Effector memory CD4-positive, alpha-beta T cell (primary cell): Measurements from ENCODE around the gene KRT35.

ENCODE experiments used
- DNase-seq, 3 donors: peaks; one replicate each; pipeline ENCODE4 v3.0.0-alpha.2; 2020
- H3K27ac ChIP-seq: 2 replicates; pipeline ENCODE4 v1.7.0; 2013; ENCODE audit warnings: mild to moderate bottlenecking, low read length, moderate library complexity; ENCODE audit not compliant: insufficient read depth, poor library complexity, severe bottlenecking
- H3K27me3 ChIP-seq: replicated peaks from 2 replicates; pipeline ENCODE4 v1.7.0; 2013; ENCODE audit warnings: mild to moderate bottlenecking, low read length; ENCODE audit not compliant: insufficient read depth, control insufficient read depth, poor library complexity, severe bottlenecking
- H3K36me3 ChIP-seq: 2 replicates; pipeline ENCODE4 v1.7.0; 2013; ENCODE audit warnings: mild to moderate bottlenecking, low read length, moderate library complexity; ENCODE audit not compliant: control insufficient read depth, insufficient read depth
- H3K4me1 ChIP-seq: 2 replicates; pipeline ENCODE4 v1.7.0; 2013; ENCODE audit warnings: low read length, mild to moderate bottlenecking; ENCODE audit not compliant: control insufficient read depth, insufficient read depth, poor library complexity, severe bottlenecking
- H3K4me3 ChIP-seq: 2 replicates; pipeline ENCODE4 v1.7.0; 2013; ENCODE audit warnings: low read length, low read depth, mild to moderate bottlenecking; ENCODE audit not compliant: insufficient read depth, poor library complexity, severe bottlenecking
- H3K9me3 ChIP-seq: 2 replicates; pipeline ENCODE4 v1.7.0; 2013; ENCODE audit warnings: mild to moderate bottlenecking, low read length, moderate library complexity; ENCODE audit not compliant: control insufficient read depth

The KRT35 gene

DNA sequence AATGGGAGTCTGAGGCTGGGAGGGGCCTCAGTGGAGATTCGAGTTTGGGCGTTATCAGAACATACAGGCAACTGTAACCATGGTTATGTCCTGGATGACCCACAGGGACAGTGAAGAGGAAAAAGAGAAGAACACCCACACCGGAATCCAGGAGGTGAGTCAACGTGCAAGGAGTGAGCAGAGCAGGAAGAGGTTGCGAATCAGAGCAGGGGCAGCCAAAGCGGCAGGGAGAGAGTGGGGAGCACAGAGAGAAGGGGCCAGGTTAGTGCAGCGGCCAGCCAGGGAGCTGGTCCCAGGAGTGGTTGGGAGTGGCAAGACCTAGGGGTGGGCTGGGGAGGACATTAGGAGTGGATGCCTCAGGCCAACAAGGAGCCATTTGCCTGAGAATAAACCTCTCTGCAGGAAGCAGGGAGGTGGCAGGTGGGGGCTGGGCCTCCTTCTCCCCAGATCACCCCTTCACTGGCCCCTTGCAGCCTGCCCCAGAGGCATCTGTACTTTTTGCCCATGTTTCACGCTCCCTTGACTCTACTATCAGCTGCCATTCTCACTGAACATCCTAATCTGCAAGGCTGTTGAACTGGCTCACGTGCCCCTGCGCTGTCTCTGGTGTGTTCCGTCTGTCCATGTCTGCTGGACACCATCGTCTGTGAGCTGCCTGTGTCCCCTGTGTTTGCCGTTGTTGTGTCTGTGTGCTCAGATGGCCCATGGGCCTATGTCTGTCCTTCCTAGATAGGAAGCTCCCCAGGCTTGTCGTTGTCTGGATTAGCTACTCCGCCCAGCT lies 19.4 kb upstream of the KRT35 start:
- H3K27me3 ChIP-seq, result no peaks in the 10 kb centered on the region
- H3K4me3 ChIP-seq, result no peak overlapping the region
- no peak for DNase-seq
- H3K4me1 ChIP-seq, result peaks cover 6% of the 10 kb centered on the region
- H3K27ac ChIP-seq, result no peak overlapping the region
- H3K36me3 ChIP-seq, result no peaks in the 10 kb centered on the region
- no peaks in the 10 kb centered on the region for H3K9me3 ChIP-seq

DNA sequence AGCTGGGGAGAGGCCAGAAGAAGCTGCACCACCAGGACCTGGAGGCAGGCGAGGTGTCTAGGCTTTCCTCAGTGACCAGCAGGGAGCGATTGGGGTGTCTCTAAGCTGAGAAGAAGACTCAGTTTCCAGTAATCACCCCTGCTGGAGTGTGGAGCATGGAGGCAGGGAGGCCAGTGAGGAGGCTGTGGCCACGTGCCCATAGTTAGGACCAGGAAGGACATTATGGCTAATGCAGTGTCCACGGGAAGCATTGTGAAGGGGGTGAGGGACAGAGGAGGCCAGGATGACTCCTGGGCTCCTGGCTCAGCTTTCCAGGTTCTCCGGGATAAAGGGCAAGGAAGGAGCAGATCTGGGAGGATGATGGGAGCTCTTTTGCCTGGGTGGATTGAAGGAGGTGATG lies 18.8 kb upstream of the KRT35 start:
- Histone ChIP-seq H3K36me3 (no peaks in the 10 kb centered on the region), H3K4me3 (no peak overlapping the region), H3K27ac (no peak overlapping the region), H3K27me3 (no peaks in the 10 kb centered on the region), H3K4me1 (peaks cover 6% of the 10 kb centered on the region), H3K9me3 (no peaks in the 10 kb centered on the region)
- no peak for DNase-seq

DNA sequence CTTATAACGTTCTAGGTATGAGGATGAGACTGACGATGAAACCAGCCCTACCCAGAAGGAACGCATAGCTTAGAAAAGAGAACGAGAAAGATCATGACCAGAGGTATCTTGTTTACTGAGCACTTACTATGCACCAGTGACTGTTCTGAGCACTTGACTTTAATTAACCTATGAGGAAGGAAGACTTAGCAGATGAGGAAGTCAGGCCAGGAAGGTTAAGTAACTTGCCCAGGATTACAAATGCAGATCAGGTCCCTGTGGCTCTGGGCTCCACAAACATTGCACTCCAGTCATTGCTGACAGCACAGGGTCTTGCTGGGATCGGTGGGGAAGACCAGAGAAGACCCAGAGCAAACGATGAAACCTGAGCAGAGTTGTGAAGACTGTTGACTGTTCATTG lies 17.3 kb upstream of the KRT35 start:
- Histone ChIP-seq H3K4me1 (peaks cover 6% of the 10 kb centered on the region), H3K4me3 (no peak overlapping the region), H3K36me3 (no peaks in the 10 kb centered on the region), H3K27me3 (no peaks in the 10 kb centered on the region), H3K9me3 (no peaks in the 10 kb centered on the region), H3K27ac (no peak overlapping the region)
- no peak for DNase-seq

DNA sequence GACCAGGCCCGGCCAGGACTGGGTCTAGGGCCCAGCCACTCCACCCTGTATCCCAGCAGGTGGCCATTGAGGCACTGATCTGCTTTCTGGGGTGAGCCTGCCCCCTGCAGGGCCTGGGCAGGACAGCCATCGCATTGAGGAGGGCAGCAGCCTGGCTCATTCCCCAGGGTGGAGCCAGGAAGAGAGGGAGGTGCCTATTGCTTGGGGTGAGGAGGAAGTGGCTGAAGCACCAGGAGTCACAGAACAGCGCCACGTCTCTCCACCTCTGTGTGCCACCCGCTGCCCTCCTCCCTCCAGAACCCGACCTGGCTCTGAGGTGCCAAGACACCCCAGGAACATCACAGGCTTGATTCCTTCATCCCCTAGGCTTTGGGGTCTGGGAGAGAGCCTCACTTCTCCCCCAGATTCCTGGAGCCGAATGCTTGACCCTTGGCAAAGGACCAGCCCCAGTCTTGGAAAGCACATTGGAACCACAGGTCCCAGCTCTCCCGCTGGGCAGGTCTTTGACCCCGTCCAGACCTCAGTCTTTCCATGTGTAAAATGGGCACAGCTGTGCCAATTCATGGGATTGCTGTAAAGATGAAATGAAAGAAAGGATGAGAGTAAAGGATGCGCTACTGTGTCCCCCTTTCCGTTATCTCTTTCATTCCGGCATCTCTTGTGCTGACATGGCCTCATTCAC lies 16.0 kb upstream of the KRT35 start:
- Histone ChIP-seq H3K36me3 (no peaks in the 10 kb centered on the region), H3K27me3 (no peaks in the 10 kb centered on the region), H3K9me3 (no peaks in the 10 kb centered on the region), H3K4me3 (no peak overlapping the region), H3K27ac (no peak overlapping the region), H3K4me1 (peaks cover 6% of the 10 kb centered on the region)
- peak in 2 of 3 donors; percentile 10 to 28 for DNase-seq

DNA sequence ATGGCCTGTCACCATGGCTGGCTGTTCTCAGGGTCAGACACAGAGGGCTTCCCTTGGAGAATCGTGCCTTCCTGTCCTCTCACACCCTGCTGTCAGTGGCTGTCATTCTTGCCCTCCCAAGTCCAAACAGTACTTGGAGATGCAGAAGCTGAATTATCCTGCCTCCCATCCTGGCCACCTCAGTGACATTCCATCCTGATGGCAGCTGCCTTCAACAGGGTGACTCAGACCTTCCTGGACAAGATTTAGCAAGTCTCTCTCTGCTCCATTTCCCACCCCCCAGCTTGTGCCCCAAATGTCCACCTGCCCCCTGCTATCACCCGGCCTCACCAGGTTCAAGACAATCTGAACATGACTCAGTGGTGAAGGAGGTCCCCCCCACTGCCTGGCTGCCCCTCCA lies 13.6 kb upstream of the KRT35 start:
- peaks cover 11% of the 10 kb centered on the region for H3K4me1 ChIP-seq
- H3K27ac ChIP-seq, result no peak overlapping the region
- H3K9me3 ChIP-seq, result no peaks in the 10 kb centered on the region
- H3K4me3 ChIP-seq, result no peak overlapping the region
- H3K36me3 ChIP-seq, result no peaks in the 10 kb centered on the region
- DNase-seq, result no peak
- no peaks in the 10 kb centered on the region for H3K27me3 ChIP-seq

DNA sequence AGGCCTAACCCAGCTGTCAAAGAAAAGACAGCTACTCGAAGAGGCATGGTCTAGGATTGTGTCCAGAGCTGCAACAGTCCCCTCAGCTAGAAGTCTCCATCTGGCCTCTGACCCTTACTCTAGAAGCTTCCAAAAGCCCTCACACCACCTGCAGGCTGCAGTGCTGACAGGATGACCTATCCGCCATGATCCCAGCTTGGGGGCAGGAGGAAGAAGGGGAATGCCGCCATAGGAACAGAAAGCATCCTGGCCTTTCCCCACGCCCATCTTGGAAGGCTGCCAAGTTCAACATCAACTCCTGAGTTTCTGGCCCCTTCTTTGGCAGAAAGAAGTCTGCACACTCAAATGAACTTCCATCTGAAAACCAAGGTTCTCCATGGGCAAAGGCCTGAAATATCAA lies 11.8 kb upstream of the KRT35 start:
- no peak overlapping the region for H3K27ac ChIP-seq
- no peak overlapping the region for H3K4me3 ChIP-seq
- DNase-seq, result no peak
- H3K36me3 ChIP-seq, result no peaks in the 10 kb centered on the region
- H3K9me3 ChIP-seq, result no peaks in the 10 kb centered on the region
- H3K27me3 ChIP-seq, result no peaks in the 10 kb centered on the region
- H3K4me1 ChIP-seq, result peaks cover 11% of the 10 kb centered on the region

DNA sequence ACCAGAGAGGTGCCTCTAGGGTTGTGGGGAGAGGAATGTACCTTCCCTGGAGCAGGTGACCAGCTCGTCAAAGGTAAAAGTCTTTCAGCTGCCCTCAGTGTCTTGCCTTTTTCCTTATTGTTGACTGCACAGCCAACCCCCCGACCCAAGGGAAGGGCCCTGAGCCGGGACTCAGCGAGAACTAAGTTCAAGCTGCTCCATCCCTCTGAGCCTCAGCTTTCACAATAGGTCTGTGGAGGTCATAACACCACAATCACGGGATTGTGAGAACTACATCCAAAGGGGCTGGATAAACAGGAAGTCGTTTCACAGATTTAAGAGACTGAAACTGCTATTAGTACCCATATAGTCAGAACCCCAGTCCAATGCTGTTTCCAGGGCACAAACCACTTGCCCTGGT lies 11.4 kb upstream of the KRT35 start:
- no peak overlapping the region for H3K27ac ChIP-seq
- no peak overlapping the region for H3K4me3 ChIP-seq
- no peaks in the 10 kb centered on the region for H3K9me3 ChIP-seq
- no peak for DNase-seq
- no peaks in the 10 kb centered on the region for H3K27me3 ChIP-seq
- H3K36me3 ChIP-seq, result no peaks in the 10 kb centered on the region
- peaks cover 11% of the 10 kb centered on the region for H3K4me1 ChIP-seq

DNA sequence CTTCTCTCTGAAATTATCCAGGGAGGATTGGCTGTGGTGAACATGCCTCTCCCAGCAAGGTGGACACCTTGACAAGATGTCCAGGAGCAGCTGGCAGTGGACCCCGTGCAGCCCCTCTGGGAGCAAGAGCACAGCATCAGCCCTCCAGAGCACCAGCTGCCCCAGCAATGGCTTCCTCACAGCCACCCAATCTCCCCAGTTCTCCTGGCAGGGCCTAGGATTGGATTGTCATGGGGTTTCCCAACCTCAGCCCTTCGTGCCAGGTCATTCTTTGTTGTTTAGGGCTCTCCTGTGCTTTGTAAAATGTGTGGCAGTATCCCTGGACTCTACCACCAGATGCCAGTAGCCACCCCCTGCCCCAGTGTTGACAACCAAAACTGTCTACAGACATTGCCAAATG lies 10.5 kb upstream of the KRT35 start:
- Histone ChIP-seq H3K27me3 (no peaks in the 10 kb centered on the region), H3K9me3 (no peaks in the 10 kb centered on the region), H3K27ac (no peak overlapping the region), H3K4me3 (no peak overlapping the region), H3K4me1 (peaks cover 5% of the 10 kb centered on the region), H3K36me3 (no peaks in the 10 kb centered on the region)
- DNase-seq, result no peak

DNA sequence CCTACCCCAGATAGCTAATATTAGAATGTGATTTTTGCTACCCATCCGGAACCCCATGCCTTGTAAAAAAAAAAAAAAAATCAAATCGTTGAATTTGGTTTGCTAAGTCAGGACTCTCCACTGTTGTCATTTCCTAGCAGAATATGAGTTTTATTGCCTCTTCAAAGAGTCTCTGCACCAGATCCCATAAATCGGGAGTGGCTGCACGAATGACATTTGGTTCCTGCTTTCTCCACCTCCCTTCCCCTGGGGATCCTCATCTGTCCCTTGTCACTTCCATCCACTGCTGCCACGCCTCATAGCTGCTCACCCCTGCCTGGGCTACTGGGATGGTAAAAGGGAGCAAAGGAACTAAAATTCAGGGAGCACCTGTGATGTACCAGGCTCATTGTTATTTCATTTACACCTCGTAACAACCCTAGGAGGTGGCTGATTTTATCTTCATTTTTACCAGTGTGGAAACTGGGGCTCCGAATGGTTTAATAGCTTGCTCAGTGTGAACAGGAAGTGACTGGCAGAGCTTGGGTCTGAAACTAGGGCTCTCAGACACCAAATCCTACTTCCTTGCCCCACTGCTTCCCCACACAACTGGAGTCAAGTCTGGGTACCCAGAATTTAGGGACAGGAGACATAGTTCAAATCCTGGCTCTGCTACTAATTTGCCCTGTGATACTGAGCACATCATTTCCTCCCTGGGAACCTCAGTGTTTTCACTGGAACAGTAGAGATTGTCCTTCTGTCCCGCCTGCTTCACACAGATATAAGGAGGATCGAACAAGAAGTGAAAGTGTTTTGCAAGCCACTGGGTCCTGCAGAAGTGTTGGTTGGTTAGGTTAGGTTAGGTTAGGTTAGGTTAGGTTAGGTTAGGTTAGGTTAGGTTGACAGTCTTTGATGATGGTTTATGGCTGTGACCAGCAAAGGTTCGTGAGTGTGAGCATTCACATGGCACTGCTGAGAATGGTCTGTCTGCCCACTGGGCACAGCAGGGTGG lies 9.3 kb upstream of the KRT35 start:
- no peak overlapping the region for H3K27ac ChIP-seq
- no peaks in the 10 kb centered on the region for H3K27me3 ChIP-seq
- no peaks in the 10 kb centered on the region for H3K36me3 ChIP-seq
- H3K9me3 ChIP-seq, result no peaks in the 10 kb centered on the region
- no peak overlapping the region for H3K4me3 ChIP-seq
- DNase-seq, result no peak
- peaks cover 5% of the 10 kb centered on the region for H3K4me1 ChIP-seq
